GM10266 (cell line): ENCODE data around the gene TRIM49C.
"Not testable (repeated sequence)": the region's sequence is repeated elsewhere in the genome, so short reads cannot be mapped to it uniquely, and the experiment has no call there.

ENCODE experiments used
- DNase-seq: peaks from one replicate; pipeline ENCODE4 v3.0.0; 2012; ENCODE audit errors: extremely low spot score

The TRIM49C gene

GRCh38 chr11:90030806-90031205 lies at the start of gene TRIM49C:
TSS of gene TRIM49C (plus strand) at chr11:90031106. CDS start at chr11:90035212, 4,106 bp downstream.
- DNase-seq, result not testable (repeated sequence)

GRCh38 chr11:90024184-90024583 lies 6.7 kb upstream of the TRIM49C start:
- not testable (repeated sequence) for DNase-seq

- not testable (repeated sequence) for DNase-seq
Observed at GRCh38 chr11:90051591-90052209, 20.8 kb downstream of the TRIM49C start.

- not testable (repeated sequence) for DNase-seq
Observed at GRCh38 chr11:90052311-90052710, 21.4 kb downstream of the TRIM49C start.

GRCh38 chr11:90053545-90053944 lies 22.6 kb downstream of the TRIM49C start:
- DNase-seq, result not testable (repeated sequence)

GRCh38 chr11:90085650-90086049 lies 54.7 kb downstream of the TRIM49C start, which contains the start of gene UBTFL1:
TSS of gene UBTFL1 (plus strand) at chr11:90085950. CDS start at chr11:90085950, 0 bp downstream.
- DNase-seq, result not testable (repeated sequence)

GRCh38 chr11:90088731-90089130 lies 57.8 kb downstream of the TRIM49C start:
- not testable (repeated sequence) for DNase-seq
